GM19193 (cell line): Measurements from ENCODE around the gene ACOT7.

ENCODE experiments used
- POLR2A ChIP-seq: IDR thresholded peaks from 4 replicates; pipeline ENCODE4 v1.6.1; 2011; ENCODE audit not compliant: insufficient read depth, insufficient read length; ENCODE audit errors: extremely low read depth

Gene ACOT7

DNA sequence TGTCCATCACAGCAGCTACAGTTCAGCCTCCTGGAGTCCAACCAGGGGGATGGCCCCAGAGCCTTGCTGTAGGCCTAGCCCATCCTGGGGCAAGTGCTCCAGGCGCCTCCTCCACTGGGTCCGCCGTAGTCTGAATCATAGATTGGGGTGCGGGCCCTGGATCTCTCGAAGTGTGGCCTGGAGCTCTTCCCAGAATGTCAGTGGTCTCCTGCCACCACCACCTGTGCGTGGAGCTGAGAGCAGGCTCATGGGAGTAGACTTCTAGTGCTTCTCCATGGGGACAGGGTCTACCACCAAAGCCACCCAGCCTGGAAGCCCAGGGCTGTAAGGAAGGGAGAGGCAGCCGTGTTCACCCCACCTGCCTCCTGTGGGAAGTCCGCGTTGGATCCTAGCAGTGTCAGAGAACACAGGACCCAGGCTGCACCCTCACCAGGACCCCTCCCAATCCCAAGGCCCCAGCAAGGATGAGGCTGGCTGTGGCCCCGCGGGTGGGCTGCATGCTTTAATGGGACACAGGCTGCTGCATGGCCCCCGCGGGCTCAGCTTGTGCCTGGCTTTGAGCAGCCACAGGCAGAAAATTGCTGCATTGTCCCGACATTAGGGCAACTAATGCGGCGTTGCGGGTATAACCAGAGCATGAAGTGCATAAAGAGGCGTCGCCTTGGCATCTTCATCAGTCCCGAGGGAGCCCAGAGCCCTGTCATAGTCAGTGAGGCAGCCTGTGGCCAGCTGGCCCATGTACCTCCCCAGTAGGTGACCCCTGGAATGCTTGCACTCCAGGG lies 150.3 kb downstream of the ACOT7 start:
- TF ChIP-seq POLR2A = no peak

DNA sequence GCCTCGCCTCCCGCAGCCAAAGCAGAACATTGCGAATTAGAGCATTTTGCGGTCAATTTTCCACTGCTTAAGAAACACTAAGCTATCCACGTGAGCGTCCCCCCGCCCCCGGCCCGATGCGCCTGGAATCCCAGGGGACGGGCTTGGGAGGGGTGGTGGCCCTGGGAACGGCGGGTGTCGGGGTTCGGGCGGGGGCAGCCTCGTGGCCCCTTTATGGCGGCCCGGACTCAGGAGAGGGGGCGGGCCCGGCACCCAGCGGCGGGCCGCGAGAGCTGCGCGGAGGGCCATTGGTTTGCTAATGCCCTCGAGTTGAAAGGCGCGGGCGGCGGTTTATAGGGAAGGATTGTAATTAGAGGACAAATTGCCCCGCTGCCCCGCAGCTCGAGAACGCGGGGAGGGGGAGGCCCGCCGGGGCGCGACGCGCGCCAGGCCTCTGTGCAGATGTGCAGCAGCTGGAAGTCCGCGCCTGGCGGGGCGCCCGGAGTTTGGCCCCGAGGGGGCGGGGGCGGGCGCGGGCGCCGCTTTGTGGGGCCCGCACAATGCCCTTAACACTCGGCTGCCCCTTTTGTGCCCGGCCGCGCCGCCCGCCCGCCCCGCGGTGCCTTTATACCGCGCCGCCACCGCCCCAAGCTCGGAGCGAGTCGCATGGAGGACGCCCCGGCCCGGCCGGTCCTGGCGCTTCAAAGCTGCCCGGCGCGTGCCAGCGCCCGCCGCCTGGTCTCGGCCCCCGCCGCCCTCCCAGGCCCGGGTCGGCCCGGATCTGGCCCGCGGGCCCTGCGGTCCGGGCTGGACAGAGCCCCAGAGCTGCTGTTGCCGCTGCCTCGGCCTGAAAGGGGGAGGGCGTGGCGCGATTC lies 151.5 kb downstream of the ACOT7 start:
- TF ChIP-seq POLR2A = no peak

DNA sequence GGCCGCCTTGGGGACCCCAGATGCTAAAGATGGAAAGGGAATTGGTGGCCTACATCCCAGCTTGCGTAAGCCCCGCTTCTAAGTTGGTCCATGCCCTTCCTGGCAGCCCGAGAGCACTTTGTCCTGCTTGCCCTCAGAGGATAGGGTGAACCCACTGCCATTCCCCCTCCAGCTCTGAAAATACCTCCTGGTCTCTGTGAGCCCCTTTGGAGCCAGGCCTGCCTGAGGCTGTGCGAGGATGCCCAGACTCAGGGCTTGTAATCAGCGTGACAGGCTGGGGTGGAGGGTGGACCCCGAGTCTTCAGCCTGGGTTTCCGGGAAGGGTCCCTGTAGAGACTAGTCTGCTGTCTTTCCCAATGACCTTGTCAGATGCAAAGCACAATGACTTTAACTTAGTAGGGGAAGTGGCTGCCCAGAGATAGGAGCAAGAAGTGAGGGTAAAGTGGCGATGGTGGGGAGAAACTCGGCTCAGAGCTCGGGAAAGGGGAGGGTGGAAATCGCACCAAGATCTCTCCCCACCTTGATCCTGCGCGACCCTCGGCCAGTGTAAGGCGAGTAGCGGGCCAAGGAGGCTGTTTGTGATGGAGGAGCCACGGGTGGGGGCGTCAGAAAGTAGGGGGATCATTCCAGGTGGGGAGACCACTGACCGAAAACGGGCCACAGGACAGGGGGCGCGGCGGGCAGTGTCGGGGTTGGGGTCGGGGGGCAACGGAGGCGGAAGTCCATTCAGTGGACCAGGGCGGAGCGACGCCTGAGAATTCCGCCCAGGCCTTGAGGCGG lies 152.3 kb downstream of the ACOT7 start:
- TF ChIP-seq POLR2A = no peak

DNA sequence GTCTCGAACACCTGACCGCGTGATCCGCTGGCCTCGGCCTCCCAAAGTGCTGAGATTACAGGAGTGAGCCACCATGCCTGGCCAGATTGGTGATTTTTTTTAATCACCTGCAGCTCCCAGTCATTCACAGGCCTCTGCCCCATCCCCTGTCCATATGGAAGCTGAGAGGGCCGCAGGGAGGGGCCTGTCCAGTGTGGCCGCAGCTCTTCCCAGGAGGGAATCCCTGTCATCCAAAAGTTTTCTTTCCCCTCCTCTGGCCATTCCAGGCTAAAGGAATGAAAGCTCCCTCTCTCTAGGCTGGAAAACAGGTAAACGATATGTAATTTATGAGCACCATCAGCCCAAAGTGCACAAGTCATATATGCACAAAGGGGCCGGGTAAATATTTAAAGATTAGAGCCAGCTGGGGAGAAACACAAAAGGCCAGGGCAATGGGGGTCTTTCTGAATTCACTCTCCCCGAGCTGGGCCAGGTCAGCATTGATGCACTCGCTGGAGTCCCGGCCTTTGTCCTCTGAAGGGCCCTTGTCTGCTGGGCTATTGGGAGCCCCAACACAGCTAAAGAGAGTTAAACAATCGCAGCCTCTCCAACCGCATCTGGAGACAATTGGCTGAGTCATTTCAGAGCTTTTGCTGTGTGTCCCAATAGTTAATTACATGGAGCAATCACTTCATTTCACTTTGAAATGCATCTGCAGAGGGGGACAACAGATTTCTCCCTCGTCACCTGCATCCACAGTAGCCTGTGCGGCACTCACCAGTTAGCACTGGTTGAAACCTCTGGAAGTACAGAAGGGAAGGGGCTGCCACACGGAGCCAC lies 153.4 kb downstream of the ACOT7 start:
- TF ChIP-seq POLR2A = no peak

DNA sequence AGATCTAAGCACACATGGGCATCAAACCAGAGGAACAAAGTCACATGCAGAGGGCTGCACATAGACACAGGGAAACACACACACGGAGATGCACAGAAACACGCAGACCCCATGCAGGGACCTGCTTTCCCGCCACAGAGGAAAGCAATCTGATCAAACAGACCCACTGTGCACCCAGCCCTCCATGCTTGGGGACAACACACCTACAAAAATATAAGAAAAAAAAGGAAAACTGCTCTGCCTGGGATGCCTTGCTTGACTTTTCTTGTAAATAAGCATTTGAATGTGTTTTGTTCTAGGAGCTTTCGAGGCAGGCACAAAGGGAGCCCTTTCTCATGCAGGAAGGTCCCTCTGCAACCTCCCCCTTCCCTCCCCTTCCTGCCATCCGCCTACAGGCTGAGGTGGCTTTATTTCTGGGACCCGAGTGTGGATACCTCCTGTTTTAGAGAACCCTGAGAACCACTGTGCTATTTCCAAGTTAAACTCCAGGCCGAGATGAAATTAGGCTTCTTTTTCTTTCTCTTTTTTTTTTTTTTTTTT lies 154.3 kb downstream of the ACOT7 start:
- TF ChIP-seq POLR2A = no peak

DNA sequence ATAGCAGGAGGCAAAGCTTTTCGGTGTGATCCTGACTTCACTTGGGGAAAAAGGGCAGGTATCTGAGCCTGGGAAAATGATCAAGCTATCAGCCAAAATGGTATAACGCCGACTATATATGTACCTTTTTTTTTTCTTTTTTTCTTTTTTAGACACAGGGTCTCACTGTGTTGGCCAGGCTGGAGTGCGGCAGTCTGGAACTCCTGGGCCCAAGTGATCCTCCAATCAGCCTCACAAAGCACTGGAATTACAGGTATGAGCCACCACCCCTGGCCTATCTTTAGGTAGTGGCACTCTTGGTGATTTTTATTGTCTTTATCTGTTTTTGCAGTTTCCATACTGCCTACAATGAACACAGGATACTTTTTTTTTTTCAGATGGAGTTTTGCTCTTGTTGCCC lies 156.5 kb downstream of the ACOT7 start:
- TF ChIP-seq POLR2A = no peak

DNA sequence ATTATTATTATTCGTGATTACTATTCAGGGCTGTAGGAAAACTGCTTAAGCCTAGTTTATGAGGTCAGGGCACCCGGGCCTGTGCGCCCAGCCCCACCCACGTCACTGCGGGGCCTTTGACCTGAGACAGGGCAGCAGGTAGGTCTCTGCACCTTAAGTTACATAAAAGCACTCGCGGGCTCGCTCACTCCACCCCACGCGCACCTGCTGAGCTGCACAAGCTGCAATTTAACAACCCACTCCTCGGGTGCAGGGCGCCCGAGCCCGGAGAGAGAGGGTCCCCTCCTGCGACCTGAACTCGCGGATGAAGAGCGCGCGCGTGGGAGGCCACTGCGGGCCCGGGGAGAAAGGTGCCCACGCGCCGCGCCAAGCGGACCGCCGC lies 158.3 kb downstream of the ACOT7 start:
- no peak for TF ChIP-seq POLR2A

DNA sequence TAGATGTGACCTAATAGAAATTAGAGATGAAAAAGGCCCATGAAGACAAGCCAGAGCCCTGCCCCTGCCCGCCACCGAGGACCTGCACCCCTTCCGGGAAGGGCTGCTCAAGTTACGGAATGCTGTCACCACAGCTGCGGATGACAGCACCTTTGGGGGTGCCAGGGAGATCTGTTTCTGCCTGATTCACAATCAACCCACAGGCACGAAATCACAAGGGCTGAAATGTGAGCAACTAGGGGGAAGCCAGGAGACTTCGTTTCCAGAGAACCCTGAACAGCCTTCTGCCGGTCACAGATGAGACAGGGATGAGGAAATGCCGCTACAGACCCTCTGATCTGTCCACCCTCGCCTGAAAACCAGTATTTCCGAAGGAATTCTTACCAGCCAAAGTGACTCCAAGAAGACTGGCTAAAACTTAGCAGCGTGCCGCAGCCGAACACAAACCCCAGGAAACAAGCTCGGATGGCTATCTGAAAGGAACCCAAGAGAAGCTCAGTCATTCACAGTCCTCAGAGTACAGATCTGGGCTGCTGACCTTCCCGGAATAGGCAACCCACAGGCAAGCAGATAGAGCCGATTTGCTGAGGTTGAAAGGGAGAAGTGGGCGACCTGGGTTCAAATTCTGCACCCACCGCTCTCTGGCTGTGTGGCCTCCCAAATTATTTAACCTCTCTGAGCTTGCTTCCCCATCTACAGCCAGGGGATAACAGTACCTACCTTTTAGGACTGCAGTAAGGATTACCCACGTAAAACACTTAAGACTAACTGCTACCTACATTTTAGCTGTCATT lies 158.9 kb downstream of the ACOT7 start:
- TF ChIP-seq POLR2A = no peak

DNA sequence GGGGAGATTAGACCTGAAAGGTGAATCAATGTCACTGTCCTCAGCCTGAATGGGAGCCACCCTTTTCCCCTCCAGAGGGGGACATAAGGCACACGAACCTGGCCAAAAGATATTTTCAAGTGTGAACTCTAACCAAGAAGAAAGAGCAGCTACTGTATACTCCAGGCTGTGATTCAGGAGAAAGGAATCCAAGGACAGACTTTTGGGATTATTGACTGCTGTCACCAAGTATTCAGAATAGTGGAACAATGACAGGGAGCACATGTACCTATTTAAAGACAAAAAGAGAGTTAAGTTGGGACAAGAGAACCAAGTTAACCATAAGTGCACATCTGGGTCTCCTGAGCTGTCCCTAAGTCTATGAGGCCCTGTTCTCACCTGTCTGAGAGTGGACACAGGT lies 160.2 kb downstream of the ACOT7 start:
- TF ChIP-seq POLR2A = no peak

DNA sequence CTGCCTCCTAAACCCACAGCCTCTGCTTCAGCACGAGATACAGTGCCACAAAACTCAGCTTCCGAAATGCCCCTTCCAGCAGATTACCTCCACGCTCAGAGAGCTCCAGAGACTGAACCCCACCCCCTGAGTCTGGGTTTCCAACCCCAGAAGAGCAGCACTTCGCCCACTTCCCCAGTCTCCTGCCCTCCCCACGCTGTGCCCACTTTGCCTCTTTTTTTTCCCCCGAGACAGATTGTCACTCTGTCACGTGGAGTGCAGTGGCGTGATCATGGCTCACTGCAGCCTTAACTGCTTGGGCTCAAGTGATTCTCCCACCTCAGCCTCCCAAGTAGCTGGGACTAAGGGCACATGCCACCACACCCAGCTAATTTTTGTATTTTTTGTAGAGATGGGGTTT lies 167.9 kb downstream of the ACOT7 start:
- no peak for TF ChIP-seq POLR2A

DNA sequence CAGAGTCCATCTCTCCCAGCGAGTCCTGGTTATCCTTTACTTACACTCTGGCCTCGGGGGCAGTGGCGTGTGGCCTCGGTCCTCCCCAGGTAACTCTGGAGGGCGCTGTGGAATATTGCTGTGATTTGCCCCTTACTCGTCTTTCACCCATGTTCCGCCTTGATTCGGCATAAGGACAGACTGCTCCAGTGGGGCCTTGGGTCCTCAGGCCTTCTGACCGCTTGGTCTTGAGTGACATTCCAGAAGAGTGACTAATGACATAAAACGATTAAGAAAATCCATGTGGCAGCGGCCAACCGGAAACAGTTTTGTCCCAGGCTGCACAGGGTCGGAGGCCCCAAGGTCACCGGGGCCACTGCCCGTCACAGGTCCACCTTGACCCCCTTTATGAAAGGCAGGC lies 168.8 kb downstream of the ACOT7 start:
- TF ChIP-seq POLR2A = no peak

DNA sequence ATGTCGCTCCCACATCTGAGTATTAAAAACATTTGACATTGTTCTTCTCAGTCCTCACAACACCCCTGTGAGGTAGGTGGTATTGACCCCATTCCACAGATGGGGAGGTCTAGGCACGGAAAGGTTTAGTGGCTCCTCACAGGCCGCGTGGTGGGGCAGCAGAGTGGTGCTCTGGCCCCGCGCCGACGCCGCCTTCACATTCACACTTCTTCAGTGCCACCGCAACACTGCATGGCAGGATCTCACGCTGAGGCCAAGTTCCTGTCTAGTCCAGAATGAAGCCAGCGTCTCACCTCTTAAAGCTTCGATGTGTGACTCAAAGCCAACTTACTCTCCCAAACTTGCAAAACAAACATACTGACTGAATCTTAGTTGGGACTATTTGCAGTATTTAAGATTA lies 169.9 kb downstream of the ACOT7 start:
- no peak for TF ChIP-seq POLR2A

DNA sequence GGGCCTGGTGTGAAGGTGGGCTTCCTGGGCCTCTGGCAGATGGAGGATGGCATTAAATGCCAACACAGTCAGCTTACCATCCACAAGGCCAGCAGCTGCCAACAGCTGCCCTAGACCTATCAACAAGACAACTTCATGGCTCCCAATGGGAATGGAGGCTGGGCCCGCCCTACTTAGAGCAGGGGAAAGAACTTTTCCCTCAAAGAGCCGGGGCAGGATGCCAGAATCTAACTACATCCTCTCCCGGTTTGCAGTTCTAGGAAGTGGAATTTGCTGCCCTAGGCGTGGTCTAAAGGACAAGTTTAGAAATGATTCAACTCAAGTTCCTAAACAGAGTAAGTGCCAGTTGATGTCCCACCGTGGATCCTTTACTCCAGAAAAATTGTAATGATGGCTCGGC lies 170.9 kb downstream of the ACOT7 start:
- TF ChIP-seq POLR2A = no peak
